ENCODE results near the gene HIGD2A.
"Not testable (repeated sequence)": the region's sequence is repeated elsewhere in the genome, so short reads cannot be mapped to it uniquely, and the experiment has no call there.

The HIGD2A gene

GRCh38 chr5:176394881-176395675 is 6.5 kb downstream of the HIGD2A start:
- DNase-seq (ENCODE audit: low read depth in 2 of 2), result no peak

- no peak for DNase-seq (ENCODE audit: low read depth in 2 of 2)
These were observed 7.8 kb downstream of the HIGD2A start for GRCh38 chr5:176396330-176396729.

- DNase-seq (ENCODE audit: low read depth in 2 of 2), result no peak
These were observed 9.3 kb downstream of the HIGD2A start for GRCh38 chr5:176397736-176398420.

GRCh38 chr5:176400382-176401156 is 12.0 kb downstream of the HIGD2A start:
- DNase-seq (ENCODE audit: low read depth in 2 of 2), result no peak

GRCh38 chr5:176401281-176402205 is 13.0 kb downstream of the HIGD2A start:
- no peak for DNase-seq (ENCODE audit: low read depth in 2 of 2)

- no peak for DNase-seq (ENCODE audit: low read depth in 2 of 2)
These were observed 17.3 kb downstream of the HIGD2A start for GRCh38 chr5:176405656-176406435.

- DNase-seq (ENCODE audit: low read depth in 2 of 2), result no peak
These were observed 18.0 kb downstream of the HIGD2A start for GRCh38 chr5:176406436-176407052.

GRCh38 chr5:176407456-176408251 is 19.1 kb downstream of the HIGD2A start:
- no peak for DNase-seq (ENCODE audit: low read depth in 2 of 2)

GRCh38 chr5:176408252-176408573 is 19.7 kb downstream of the HIGD2A start:
- not testable (repeated sequence) for DNase-seq (ENCODE audit: low read depth in 2 of 2)

GRCh38 chr5:176408590-176408989 is 20.0 kb downstream of the HIGD2A start:
- no peak for DNase-seq (ENCODE audit: low read depth in 2 of 2)

GRCh38 chr5:176409765-176410164 is 21.2 kb downstream of the HIGD2A start:
- DNase-seq (ENCODE audit: low read depth in 2 of 2), result no peak

- no peak for DNase-seq (ENCODE audit: low read depth in 2 of 2)
These were observed 22.1 kb downstream of the HIGD2A start for GRCh38 chr5:176410486-176411180.

- DNase-seq (ENCODE audit: low read depth in 2 of 2), result no peak
These were observed 24.1 kb downstream of the HIGD2A start for GRCh38 chr5:176412517-176413254.

- no peak for DNase-seq (ENCODE audit: low read depth in 2 of 2)
These were observed 24.7 kb downstream of the HIGD2A start for GRCh38 chr5:176413255-176413565.

- no peak for DNase-seq (ENCODE audit: low read depth in 2 of 2)
These were observed 25.2 kb downstream of the HIGD2A start for GRCh38 chr5:176413709-176414191.

- DNase-seq (ENCODE audit: low read depth in 2 of 2), result no peak
These were observed 26.2 kb downstream of the HIGD2A start for GRCh38 chr5:176414704-176415103.

GRCh38 chr5:176415240-176415951 is 26.8 kb downstream of the HIGD2A start:
- DNase-seq (ENCODE audit: low read depth in 2 of 2), result no peak

Measured in stimulated activated CD8-positive, alpha-beta memory T cell treated with anti-CD3 and anti-CD28 coated beads, Interleukin-7, amount 100 ng/mL, for 1 hour (primary cell).